HepG2 (cell line): Measurements from ENCODE around the gene GDA. TPM values are rescaled to one million over a fixed set of nuclear protein-coding genes. Genes with fewer than 3 reads are reported as not detected.

ENCODE experiments used
- ELF4 ChIP-seq: sonication (generic); formaldehyde crosslinking; IDR thresholded peaks from 2 replicates; pipeline ENCODE4 v1.5.0; 2020; ENCODE audit warnings: missing genetic modification reagents, mild to moderate bottlenecking, moderate library complexity, borderline replicate concordance
- KAT7 ChIP-seq: IDR thresholded peaks from 2 replicates; pipeline ENCODE4 v1.6.1; 2018; ENCODE audit warnings: borderline replicate concordance, missing compliant biosample characterization
- MLLT10 ChIP-seq: sonication (generic); formaldehyde crosslinking; IDR thresholded peaks from 2 replicates; pipeline ENCODE4 v1.4.0; 2020; ENCODE audit warnings: missing genetic modification reagents
- MTA1 ChIP-seq: sonication (generic); formaldehyde crosslinking; IDR thresholded peaks from 2 replicates; pipeline ENCODE4 v1.4.0; 2020; ENCODE audit warnings: missing genetic modification reagents, mild to moderate bottlenecking, borderline replicate concordance
- MTF1 ChIP-seq: sonication (generic); formaldehyde crosslinking; IDR thresholded peaks from 2 replicates; pipeline ENCODE4 v1.5.0; 2020; ENCODE audit warnings: missing genetic modification reagents
- POLR2AphosphoS2 ChIP-seq: IDR thresholded peaks from 2 replicates; pipeline ENCODE4 v1.6.1; 2011; ENCODE audit warnings: low read depth, low read length, improper control_type of control experiment
- SOX5 ChIP-seq: IDR thresholded peaks from 2 replicates; pipeline ENCODE4 v1.6.1; 2016; ENCODE audit warnings: borderline replicate concordance
- TGIF2 ChIP-seq: IDR thresholded peaks from 2 replicates; pipeline ENCODE4 v1.6.1; 2016; ENCODE audit warnings: control low read depth, missing compliant biosample characterization
- THAP11 ChIP-seq: IDR thresholded peaks from 2 replicates; pipeline ENCODE4 v1.6.1; 2016; ENCODE audit warnings: missing biosample characterization, missing genetic modification reagents
- ZNF121 ChIP-seq: sonication (generic); formaldehyde crosslinking; IDR thresholded peaks from 2 replicates; pipeline ENCODE4 v1.5.0; 2020; ENCODE audit warnings: mild to moderate bottlenecking, missing genetic modification reagents
- ZNF292 ChIP-seq: sonication (generic); formaldehyde crosslinking; IDR thresholded peaks from 2 replicates; pipeline ENCODE4 v1.8.1; 2022; ENCODE audit warnings: mild to moderate bottlenecking, low read depth, missing genetic modification reagents, borderline replicate concordance
- ZNF333 ChIP-seq: sonication (generic); formaldehyde crosslinking; IDR thresholded peaks from 2 replicates; pipeline ENCODE4 v1.4.0; 2020; ENCODE audit warnings: mild to moderate bottlenecking, missing genetic modification reagents, borderline replicate concordance
- ZNF430 ChIP-seq: sonication (generic); formaldehyde crosslinking; IDR thresholded peaks from 2 replicates; pipeline ENCODE4 v1.9.0; 2021; ENCODE audit warnings: mild to moderate bottlenecking, missing genetic modification reagents
- ZSCAN9 ChIP-seq: IDR thresholded peaks from 2 replicates; pipeline ENCODE4 v1.6.1; 2016; ENCODE audit warnings: borderline replicate concordance
- polyA plus RNA-seq, 8 experiments: library from polyadenylated mRNA; depleted of rRNA in 3 of 8; stranded (reverse) in 7 of 8; unstranded in 1 of 8; fragments of >200 nt; fragmentation: Illumina TruSeq in 4 of 8; extraction: Trizol in 4 of 8; gene quantifications; 2 replicates each; pipeline versions ENCODE4 v1.2.1 to v1.2.3, GENCODE V29; 2011 to 2016; ENCODE audit warnings: low read depth in 4 of 8, missing spikeins in 1 of 8, mixed read lengths in 1 of 8; ENCODE audit not compliant: insufficient read depth in 1 of 8
- total RNA-seq, 5 experiments: library from RNA; depleted of rRNA; stranded (reverse); fragments of >200 nt; fragmentation: Illumina TruSeq; extraction: Trizol; gene quantifications; 2 replicates each; pipeline ENCODE4 v1.2.3, GENCODE V29; 2016; ENCODE audit warnings: low read depth in 1 of 5
- TF ChIP-seq, protein P1 (sequence below): sonication (generic); formaldehyde crosslinking; conservative IDR thresholded peaks from 2 replicates; pipeline ENCODE4 v1.8.1; 2023; ENCODE audit warnings: missing genetic modification reagents
- TF ChIP-seq, protein P2 (sequence below): sonication (generic); IDR thresholded peaks from 2 replicates; pipeline ENCODE4 v1.6.1; 2016; ENCODE audit warnings: low read depth, borderline replicate concordance
- TF ChIP-seq, protein P3 (sequence below): sonication (generic); formaldehyde crosslinking; IDR thresholded peaks from 2 replicates; pipeline ENCODE4 v1.5.0; 2020; ENCODE audit warnings: mild to moderate bottlenecking, missing genetic modification reagents, borderline replicate concordance
- TF ChIP-seq, protein P4 (sequence below): sonication (generic); formaldehyde crosslinking; conservative IDR thresholded peaks from 2 replicates; pipeline ENCODE4 v1.8.0; 2022; ENCODE audit warnings: missing genetic modification reagents

The GDA gene
- total and polyA plus RNA-seq, 2 of the 13 experiments (the other 11 are each of a cell fraction or from before 2014, with no cell fraction given) = 0.15 to 0.99 TPM

DNA sequence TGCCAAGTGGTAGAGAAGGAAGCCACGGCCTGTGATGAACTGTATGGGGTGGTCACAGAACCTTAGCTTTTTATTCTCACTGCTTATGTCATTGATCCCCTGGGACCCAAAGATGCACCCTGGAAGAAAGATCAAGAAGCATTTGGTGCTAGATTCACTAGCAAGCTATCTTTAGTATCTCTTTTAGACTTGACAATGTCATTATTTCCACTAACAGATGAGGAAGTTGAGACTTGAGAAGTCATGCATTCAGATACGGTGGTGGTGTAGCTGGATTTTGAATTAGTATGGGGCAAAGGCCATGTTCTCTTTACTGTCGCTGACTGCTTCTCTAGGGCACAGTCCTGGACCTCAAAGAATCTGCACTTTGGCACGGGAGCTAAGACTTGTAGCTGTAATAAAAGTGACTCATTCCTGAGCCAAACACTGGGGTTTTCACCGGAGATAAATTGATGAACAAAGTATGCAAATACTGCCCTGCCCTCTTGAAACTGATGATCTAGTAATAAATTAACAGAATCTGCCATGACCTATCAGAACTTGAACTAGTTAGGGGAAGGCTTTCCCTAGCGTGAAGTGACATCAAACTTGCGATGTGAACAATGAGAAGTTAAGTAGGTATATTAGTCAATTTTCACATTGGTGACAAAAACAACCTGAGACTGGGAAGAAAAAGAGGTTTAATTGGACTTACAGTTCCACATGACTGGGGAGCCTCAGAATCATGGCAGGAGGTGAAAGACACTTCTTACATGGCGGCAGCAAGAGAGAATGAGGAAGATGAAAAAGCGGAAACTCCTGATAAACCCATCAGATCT, 5.4 kb downstream of the GDA start (continued):
- TF ChIP-seq ZNF121 (CRISPR knock-in tag) = no peak
- peak; percentile 71; the same call in 1 of the 2 replicates for TF ChIP-seq ZNF292
- TF ChIP-seq KAT7 (CRISPR knock-in tag) = no peak
- TF ChIP-seq SOX5 (CRISPR knock-in tag) = peak; percentile 86
- no peak for TF ChIP-seq MLLT10 (CRISPR knock-in tag)
- TF ChIP-seq, protein P1, sequence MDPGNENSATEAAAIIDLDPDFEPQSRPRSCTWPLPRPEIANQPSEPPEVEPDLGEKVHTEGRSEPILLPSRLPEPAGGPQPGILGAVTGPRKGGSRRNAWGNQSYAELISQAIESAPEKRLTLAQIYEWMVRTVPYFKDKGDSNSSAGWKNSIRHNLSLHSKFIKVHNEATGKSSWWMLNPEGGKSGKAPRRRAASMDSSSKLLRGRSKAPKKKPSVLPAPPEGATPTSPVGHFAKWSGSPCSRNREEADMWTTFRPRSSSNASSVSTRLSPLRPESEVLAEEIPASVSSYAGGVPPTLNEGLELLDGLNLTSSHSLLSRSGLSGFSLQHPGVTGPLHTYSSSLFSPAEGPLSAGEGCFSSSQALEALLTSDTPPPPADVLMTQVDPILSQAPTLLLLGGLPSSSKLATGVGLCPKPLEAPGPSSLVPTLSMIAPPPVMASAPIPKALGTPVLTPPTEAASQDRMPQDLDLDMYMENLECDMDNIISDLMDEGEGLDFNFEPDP (CRISPR knock-in tag) = no peak
- TF ChIP-seq, protein P2, sequence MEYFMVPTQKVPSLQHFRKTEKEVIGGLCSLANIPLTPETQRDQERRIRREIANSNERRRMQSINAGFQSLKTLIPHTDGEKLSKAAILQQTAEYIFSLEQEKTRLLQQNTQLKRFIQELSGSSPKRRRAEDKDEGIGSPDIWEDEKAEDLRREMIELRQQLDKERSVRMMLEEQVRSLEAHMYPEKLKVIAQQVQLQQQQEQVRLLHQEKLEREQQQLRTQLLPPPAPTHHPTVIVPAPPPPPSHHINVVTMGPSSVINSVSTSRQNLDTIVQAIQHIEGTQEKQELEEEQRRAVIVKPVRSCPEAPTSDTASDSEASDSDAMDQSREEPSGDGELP = no peak
- TF ChIP-seq MTF1 = no peak
- no peak for TF ChIP-seq MTA1 (CRISPR knock-in tag)
- TF ChIP-seq, protein P3, sequence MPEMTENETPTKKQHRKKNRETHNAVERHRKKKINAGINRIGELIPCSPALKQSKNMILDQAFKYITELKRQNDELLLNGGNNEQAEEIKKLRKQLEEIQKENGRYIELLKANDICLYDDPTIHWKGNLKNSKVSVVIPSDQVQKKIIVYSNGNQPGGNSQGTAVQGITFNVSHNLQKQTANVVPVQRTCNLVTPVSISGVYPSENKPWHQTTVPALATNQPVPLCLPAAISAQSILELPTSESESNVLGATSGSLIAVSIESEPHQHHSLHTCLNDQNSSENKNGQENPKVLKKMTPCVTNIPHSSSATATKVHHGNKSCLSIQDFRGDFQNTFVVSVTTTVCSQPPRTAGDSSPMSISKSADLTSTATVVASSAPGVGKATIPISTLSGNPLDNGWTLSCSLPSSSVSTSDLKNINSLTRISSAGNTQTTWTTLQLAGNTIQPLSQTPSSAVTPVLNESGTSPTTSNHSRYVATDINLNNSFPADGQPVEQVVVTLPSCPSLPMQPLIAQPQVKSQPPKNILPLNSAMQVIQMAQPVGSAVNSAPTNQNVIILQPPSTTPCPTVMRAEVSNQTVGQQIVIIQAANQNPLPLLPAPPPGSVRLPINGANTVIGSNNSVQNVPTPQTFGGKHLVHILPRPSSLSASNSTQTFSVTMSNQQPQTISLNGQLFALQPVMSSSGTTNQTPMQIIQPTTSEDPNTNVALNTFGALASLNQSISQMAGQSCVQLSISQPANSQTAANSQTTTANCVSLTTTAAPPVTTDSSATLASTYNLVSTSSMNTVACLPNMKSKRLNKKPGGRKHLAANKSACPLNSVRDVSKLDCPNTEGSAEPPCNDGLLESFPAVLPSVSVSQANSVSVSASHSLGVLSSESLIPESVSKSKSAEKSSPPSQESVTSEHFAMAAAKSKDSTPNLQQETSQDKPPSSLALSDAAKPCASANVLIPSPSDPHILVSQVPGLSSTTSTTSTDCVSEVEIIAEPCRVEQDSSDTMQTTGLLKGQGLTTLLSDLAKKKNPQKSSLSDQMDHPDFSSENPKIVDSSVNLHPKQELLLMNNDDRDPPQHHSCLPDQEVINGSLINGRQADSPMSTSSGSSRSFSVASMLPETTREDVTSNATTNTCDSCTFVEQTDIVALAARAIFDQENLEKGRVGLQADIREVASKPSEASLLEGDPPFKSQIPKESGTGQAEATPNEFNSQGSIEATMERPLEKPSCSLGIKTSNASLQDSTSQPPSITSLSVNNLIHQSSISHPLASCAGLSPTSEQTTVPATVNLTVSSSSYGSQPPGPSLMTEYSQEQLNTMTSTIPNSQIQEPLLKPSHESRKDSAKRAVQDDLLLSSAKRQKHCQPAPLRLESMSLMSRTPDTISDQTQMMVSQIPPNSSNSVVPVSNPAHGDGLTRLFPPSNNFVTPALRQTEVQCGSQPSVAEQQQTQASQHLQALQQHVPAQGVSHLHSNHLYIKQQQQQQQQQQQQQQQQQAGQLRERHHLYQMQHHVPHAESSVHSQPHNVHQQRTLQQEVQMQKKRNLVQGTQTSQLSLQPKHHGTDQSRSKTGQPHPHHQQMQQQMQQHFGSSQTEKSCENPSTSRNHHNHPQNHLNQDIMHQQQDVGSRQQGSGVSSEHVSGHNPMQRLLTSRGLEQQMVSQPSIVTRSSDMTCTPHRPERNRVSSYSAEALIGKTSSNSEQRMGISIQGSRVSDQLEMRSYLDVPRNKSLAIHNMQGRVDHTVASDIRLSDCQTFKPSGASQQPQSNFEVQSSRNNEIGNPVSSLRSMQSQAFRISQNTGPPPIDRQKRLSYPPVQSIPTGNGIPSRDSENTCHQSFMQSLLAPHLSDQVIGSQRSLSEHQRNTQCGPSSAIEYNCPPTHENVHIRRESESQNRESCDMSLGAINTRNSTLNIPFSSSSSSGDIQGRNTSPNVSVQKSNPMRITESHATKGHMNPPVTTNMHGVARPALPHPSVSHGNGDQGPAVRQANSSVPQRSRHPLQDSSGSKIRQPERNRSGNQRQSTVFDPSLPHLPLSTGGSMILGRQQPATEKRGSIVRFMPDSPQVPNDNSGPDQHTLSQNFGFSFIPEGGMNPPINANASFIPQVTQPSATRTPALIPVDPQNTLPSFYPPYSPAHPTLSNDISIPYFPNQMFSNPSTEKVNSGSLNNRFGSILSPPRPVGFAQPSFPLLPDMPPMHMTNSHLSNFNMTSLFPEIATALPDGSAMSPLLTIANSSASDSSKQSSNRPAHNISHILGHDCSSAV (CRISPR knock-in tag) = no peak
- TF ChIP-seq ZSCAN9 (CRISPR knock-in tag) = no peak
- TF ChIP-seq ZNF333 (CRISPR knock-in tag) = no peak
- TF ChIP-seq THAP11 (CRISPR knock-in tag) = no peak
- TF ChIP-seq, protein P4, sequence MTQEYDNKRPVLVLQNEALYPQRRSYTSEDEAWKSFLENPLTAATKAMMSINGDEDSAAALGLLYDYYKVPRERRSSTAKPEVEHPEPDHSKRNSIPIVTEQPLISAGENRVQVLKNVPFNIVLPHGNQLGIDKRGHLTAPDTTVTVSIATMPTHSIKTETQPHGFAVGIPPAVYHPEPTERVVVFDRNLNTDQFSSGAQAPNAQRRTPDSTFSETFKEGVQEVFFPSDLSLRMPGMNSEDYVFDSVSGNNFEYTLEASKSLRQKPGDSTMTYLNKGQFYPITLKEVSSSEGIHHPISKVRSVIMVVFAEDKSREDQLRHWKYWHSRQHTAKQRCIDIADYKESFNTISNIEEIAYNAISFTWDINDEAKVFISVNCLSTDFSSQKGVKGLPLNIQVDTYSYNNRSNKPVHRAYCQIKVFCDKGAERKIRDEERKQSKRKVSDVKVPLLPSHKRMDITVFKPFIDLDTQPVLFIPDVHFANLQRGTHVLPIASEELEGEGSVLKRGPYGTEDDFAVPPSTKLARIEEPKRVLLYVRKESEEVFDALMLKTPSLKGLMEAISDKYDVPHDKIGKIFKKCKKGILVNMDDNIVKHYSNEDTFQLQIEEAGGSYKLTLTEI = no peak
- no peak for TF ChIP-seq POLR2AphosphoS2
- 0 out of 2 replicates have a peak, but pooled peaks have one; percentile 48 for TF ChIP-seq ZNF430 (CRISPR knock-in tag)
- no peak for TF ChIP-seq TGIF2 (CRISPR knock-in tag)
- TF ChIP-seq ELF4 (CRISPR knock-in tag) = no peak
